Eye (tissue), 1 donor: Measurements from ENCODE around the gene PAK3.

Experiments
- DNase-seq: peaks from one replicate; pipeline ENCODE4 v3.0.0-alpha.2; 2015

The PAK3 gene

GRCh38 chrX:111265486-111265885 lies 169.5 kb downstream of the PAK3 start:
- no peak for DNase-seq

- no peak for DNase-seq
Measured at GRCh38 chrX:111268506-111268905, 172.5 kb downstream of the PAK3 start.

GRCh38 chrX:111270339-111270738 lies 174.3 kb downstream of the PAK3 start, which contains the start of gene CAPN6:
CAPN6 (minus strand) TSS chrX:111270483; CDS start chrX:111263936, 6,547 bp downstream.
- peak; percentile 37 for DNase-seq
